Upper lobe of right lung (tissue), 1 donor: ENCODE data around the gene PNLIPRP1. TPM values are rescaled to one million over a fixed set of nuclear protein-coding genes. Genes with fewer than 3 reads are reported as not detected.

ENCODE experiments used
- ATAC-seq: fragments of 200-7000 bp; cut with Tn5 transposase; one replicate; pipeline ENCODE4 v1.9.1; 2020; ENCODE audit warnings: mild to moderate bottlenecking, moderate library complexity
- DNase-seq: peaks from one replicate; pipeline ENCODE4 v3.0.0-alpha.2; 2020
- H3K27ac ChIP-seq: fragments of 200-600 bp; one replicate; pipeline ENCODE4 v1.8.0; 2022
- H3K27me3 ChIP-seq: fragments of 200-600 bp; one replicate; pipeline ENCODE4 v1.8.0; 2022; ENCODE audit warnings: mild to moderate bottlenecking
- H3K36me3 ChIP-seq: fragments of 200-600 bp; one replicate; pipeline ENCODE4 v1.8.0; 2022
- H3K4me1 ChIP-seq: fragments of 200-600 bp; one replicate; pipeline ENCODE4 v1.8.0; 2022
- H3K4me3 ChIP-seq: fragments of 200-600 bp; one replicate; pipeline ENCODE4 v1.8.0; 2022; ENCODE audit warnings: mild to moderate bottlenecking
- H3K9me3 ChIP-seq: fragments of 200-600 bp; one replicate; pipeline ENCODE4 v1.8.0; 2022
- CTCF ChIP-seq: fragments of 200-600 bp; IDR thresholded peaks from one replicate; pipeline ENCODE4 v1.8.0; 2022; ENCODE audit warnings: antibody characterized with exemption
- intact Hi-C: fragments of 100-400 bp; cut with DNase I; formaldehyde crosslinking; loops from one replicate; pipeline ENCODE4 v1.11.0; 2022
- total RNA-seq: library from RNA; stranded (reverse); fragmentation: NEBNext Ultra II Directional; extraction: Animal tissue kit (Norgen Biotek cat#: 25700); gene quantifications from one replicate; pipeline ENCODE4 v1.2.1, GENCODE V29; 2021
- donor health status: DM: no; HTN: yes; CAD: no; lungs with severe emphysema.

Gene PNLIPRP1
- total RNA-seq, 1 donor from 2014 or later: not detected

GRCh38 chr10:116593139-116593740, 2.5 kb downstream of the PNLIPRP1 start:
- DNase-seq (no peak), ATAC-seq (no peak)
- Histone ChIP-seq H3K9me3 (no peaks in the 10 kb centered on the region), H3K27me3 (no peaks in the 10 kb centered on the region), H3K4me1 (no peaks in the 10 kb centered on the region), H3K27ac (no peak overlapping the region), H3K36me3 (no peaks in the 10 kb centered on the region), H3K4me3 (no peak overlapping the region)
- no peak for TF ChIP-seq CTCF
- intact Hi-C loops: no loop called here

- Histone ChIP-seq H3K9me3 (no peaks in the 10 kb centered on the region), H3K4me1 (no peaks in the 10 kb centered on the region), H3K36me3 (no peaks in the 10 kb centered on the region), H3K27me3 (no peaks in the 10 kb centered on the region), H3K27ac (no peak overlapping the region), H3K4me3 (no peak overlapping the region)
- intact Hi-C loops: no loop called here
- TF ChIP-seq CTCF: no peak
- DNase-seq: no peak
- no peak for ATAC-seq
These were observed 3.8 kb downstream of the PNLIPRP1 start for GRCh38 chr10:116594525-116595035.

GRCh38 chr10:116596062-116596461, 5.3 kb downstream of the PNLIPRP1 start:
- Histone ChIP-seq H3K4me1 (no peaks in the 10 kb centered on the region), H3K9me3 (no peaks in the 10 kb centered on the region), H3K4me3 (no peak overlapping the region), H3K36me3 (no peaks in the 10 kb centered on the region), H3K27me3 (no peaks in the 10 kb centered on the region), H3K27ac (no peak overlapping the region)
- ATAC-seq (no peak), DNase-seq (no peak)
- no peak for TF ChIP-seq CTCF
- intact Hi-C loops: no loop called here

GRCh38 chr10:116597543-116597942, 6.8 kb downstream of the PNLIPRP1 start:
- H3K27me3 ChIP-seq: no peaks in the 10 kb centered on the region
- no peaks in the 10 kb centered on the region for H3K4me1 ChIP-seq
- no peaks in the 10 kb centered on the region for H3K9me3 ChIP-seq
- intact Hi-C loops: no loop called here
- DNase-seq: no peak
- ATAC-seq: no peak
- TF ChIP-seq CTCF: no peak
- no peak overlapping the region for H3K27ac ChIP-seq
- no peaks in the 10 kb centered on the region for H3K36me3 ChIP-seq
- no peak overlapping the region for H3K4me3 ChIP-seq

- ATAC-seq: no peak
- no peak for DNase-seq
- H3K4me3 ChIP-seq: no peak overlapping the region
- no peak for TF ChIP-seq CTCF
- H3K36me3 ChIP-seq: no peaks in the 10 kb centered on the region
- no peaks in the 10 kb centered on the region for H3K9me3 ChIP-seq
- intact Hi-C loops: no loop called here
- no peaks in the 10 kb centered on the region for H3K27me3 ChIP-seq
- no peak overlapping the region for H3K27ac ChIP-seq
- no peaks in the 10 kb centered on the region for H3K4me1 ChIP-seq
These were observed 7.6 kb downstream of the PNLIPRP1 start for GRCh38 chr10:116598329-116598728.

GRCh38 chr10:116599991-116600390, 9.2 kb downstream of the PNLIPRP1 start:
- ATAC-seq: no peak
- DNase-seq: no peak
- Histone ChIP-seq H3K27me3 (no peaks in the 10 kb centered on the region), H3K27ac (no peak overlapping the region), H3K4me1 (no peaks in the 10 kb centered on the region), H3K36me3 (no peaks in the 10 kb centered on the region), H3K9me3 (no peaks in the 10 kb centered on the region), H3K4me3 (no peak overlapping the region)
- TF ChIP-seq CTCF: no peak
- intact Hi-C loops: no loop called here
